Parathyroid adenoma (tissue), 2 donors: ENCODE data around the gene QRICH1.

ENCODE experiments used
- H2AFZ ChIP-seq: fragments of 300-600 bp; sonication (generic); one replicate; pipeline ENCODE4 v1.7.0; 2017; ENCODE audit warnings: antibody characterized with exemption, mild to moderate bottlenecking
- H3K27ac ChIP-seq: fragments of 300-600 bp; sonication (generic); one replicate; pipeline ENCODE4 v1.7.0; 2017
- H3K27me3 ChIP-seq: fragments of 300-600 bp; sonication (generic); one replicate; pipeline ENCODE4 v1.7.0; 2017; ENCODE audit warnings: low read length; ENCODE audit not compliant: control insufficient read depth, insufficient read depth
- H3K36me3 ChIP-seq: fragments of 300-600 bp; sonication (generic); one replicate; pipeline ENCODE4 v1.7.0; 2017; ENCODE audit warnings: low read length; ENCODE audit not compliant: control insufficient read depth, insufficient read depth
- H3K4me1 ChIP-seq: fragments of 300-600 bp; sonication (generic); one replicate; pipeline ENCODE4 v1.7.0; 2017; ENCODE audit warnings: control low read depth
- H3K4me2 ChIP-seq: fragments of 300-600 bp; sonication (generic); one replicate; pipeline ENCODE4 v1.7.0; 2017; ENCODE audit warnings: low read length
- H3K4me3 ChIP-seq: fragments of 300-600 bp; sonication (generic); one replicate; pipeline ENCODE4 v1.7.0; 2017; ENCODE audit warnings: low read depth, low read length
- H3K79me2 ChIP-seq: fragments of 300-600 bp; sonication (generic); one replicate; pipeline ENCODE4 v1.7.0; 2017; ENCODE audit warnings: control low read depth
- H3K9ac ChIP-seq: fragments of 300-600 bp; sonication (generic); one replicate; pipeline ENCODE4 v1.7.0; 2017; ENCODE audit warnings: mild to moderate bottlenecking
- H3K9me3 ChIP-seq: fragments of 300-600 bp; sonication (generic); one replicate; pipeline ENCODE4 v1.7.0; 2017; ENCODE audit warnings: low read length; ENCODE audit not compliant: control insufficient read depth
- TF ChIP-seq, protein P1 (sequence below): fragments of 300-600 bp; sonication (generic); IDR thresholded peaks from one replicate; pipeline ENCODE4 v1.7.0; 2017; ENCODE audit warnings: antibody characterized with exemption, mild to moderate bottlenecking
- donor health status: primary hyperparathyroidism.

Gene QRICH1

DNA sequence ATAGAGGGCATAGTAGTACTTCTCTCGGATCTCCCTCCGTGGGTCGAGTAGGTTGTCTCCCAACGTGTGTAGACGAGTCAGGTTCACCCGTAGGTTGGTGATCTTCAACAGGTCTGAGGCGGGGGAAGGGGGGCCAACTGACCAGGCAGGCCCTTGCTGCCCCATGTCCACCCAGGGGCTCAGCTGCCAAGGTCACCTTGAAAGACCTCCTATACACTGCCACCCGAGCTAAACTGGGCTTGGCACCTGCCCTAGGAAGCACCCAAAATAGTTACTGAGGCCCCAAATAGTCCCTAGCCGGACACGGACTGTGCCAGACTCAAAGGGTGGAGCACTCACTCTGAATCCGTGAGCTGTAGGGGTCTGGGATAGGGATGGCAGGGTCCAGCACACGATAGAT lies 37.2 kb upstream of the QRICH1 start:
- H3K79me2 ChIP-seq, result peaks cover 30% of the 10 kb centered on the region

DNA sequence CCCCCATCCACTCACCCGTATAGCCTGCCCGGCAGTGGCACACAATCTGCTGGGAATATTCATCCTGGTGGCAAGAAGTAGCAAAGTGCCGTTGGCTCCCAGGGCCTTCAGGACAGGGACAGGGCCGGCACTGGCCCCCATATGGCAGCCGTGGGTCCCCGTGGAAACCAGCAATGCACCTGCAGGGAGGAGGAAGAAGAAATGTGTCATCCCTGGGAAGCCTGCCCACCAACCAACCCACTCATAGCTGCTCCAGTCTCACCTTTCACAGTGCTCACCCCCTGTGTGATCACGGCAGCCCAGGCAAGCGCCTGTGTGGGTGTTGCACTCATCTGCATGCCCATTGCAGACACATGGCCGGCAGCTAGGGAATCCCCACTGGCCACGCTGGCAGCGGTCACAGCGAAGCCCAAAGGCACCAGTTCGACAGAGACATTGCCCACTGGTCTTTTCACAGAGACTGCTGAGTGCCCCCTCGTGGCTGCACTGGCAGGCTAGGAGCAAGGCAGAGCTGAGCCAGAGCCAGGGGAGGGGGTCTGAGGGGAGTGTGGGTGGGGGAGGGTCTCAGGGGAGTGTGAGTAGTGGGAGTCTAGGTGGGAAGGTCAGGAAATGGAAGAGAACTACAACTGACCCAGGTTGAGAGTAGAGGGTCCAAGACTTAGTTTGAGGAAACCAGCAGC lies 31.3 kb upstream of the QRICH1 start:
- H3K4me2 ChIP-seq, result no peak overlapping the region
- no peaks in the 10 kb centered on the region for H3K27me3 ChIP-seq
- H3K36me3 ChIP-seq, result no peaks in the 10 kb centered on the region
- H3K9me3 ChIP-seq, result no peaks in the 10 kb centered on the region
- TF ChIP-seq, protein P1, sequence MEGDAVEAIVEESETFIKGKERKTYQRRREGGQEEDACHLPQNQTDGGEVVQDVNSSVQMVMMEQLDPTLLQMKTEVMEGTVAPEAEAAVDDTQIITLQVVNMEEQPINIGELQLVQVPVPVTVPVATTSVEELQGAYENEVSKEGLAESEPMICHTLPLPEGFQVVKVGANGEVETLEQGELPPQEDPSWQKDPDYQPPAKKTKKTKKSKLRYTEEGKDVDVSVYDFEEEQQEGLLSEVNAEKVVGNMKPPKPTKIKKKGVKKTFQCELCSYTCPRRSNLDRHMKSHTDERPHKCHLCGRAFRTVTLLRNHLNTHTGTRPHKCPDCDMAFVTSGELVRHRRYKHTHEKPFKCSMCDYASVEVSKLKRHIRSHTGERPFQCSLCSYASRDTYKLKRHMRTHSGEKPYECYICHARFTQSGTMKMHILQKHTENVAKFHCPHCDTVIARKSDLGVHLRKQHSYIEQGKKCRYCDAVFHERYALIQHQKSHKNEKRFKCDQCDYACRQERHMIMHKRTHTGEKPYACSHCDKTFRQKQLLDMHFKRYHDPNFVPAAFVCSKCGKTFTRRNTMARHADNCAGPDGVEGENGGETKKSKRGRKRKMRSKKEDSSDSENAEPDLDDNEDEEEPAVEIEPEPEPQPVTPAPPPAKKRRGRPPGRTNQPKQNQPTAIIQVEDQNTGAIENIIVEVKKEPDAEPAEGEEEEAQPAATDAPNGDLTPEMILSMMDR, result no peak
- H3K9ac ChIP-seq, result no peak overlapping the region
- H3K79me2 ChIP-seq, result peaks cover 6% of the 10 kb centered on the region
- H3K4me3 ChIP-seq, result no peak overlapping the region
- no peak overlapping the region for H3K27ac ChIP-seq
- H2AFZ ChIP-seq, result no peak overlapping the region
- peaks cover 3% of the 10 kb centered on the region for H3K4me1 ChIP-seq

More for the DNA sequence above, 37.2 kb upstream of the QRICH1 start:
- no peaks in the 10 kb centered on the region for H3K9me3 ChIP-seq
- H3K36me3 ChIP-seq, result no peaks in the 10 kb centered on the region
- H3K27me3 ChIP-seq, result no peaks in the 10 kb centered on the region
- TF ChIP-seq, protein P1, result no peak
- H3K9ac ChIP-seq, result no peak overlapping the region
- H3K4me2 ChIP-seq, result peak overlapping the region; percentile 92
- peaks cover 15% of the 10 kb centered on the region for H3K4me1 ChIP-seq
- H3K4me3 ChIP-seq, result no peak overlapping the region
- no peak overlapping the region for H2AFZ ChIP-seq
- H3K27ac ChIP-seq, result no peak overlapping the region

DNA sequence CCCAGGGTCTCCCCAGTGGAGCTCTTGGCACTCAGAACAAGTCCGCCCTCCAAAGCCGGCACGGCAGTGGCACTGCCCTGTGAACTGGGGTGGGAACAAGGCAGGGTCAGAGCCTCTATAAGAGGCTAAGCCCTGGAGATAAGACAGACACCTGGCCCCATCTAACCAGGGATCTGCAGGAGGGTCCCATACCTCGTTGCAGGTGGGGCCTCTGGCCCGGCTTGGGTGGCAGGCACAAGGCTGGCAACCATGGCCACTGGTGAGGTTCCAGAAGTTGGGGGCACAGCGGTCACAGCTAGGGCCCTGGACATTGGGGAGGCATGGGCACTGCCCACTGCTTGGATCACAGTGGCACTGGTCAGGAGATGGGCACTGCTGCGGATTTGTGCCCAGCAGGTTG lies 30.3 kb upstream of the QRICH1 start:
- Histone ChIP-seq H2AFZ (no peak overlapping the region), H3K9me3 (no peaks in the 10 kb centered on the region), H3K27me3 (no peaks in the 10 kb centered on the region), H3K4me3 (no peak overlapping the region), H3K9ac (no peak overlapping the region), H3K27ac (no peak overlapping the region), H3K4me1 (peaks cover 10% of the 10 kb centered on the region), H3K36me3 (no peaks in the 10 kb centered on the region), H3K79me2 (peaks cover 8% of the 10 kb centered on the region), H3K4me2 (no peak overlapping the region)
- TF ChIP-seq, protein P1, result no peak

DNA sequence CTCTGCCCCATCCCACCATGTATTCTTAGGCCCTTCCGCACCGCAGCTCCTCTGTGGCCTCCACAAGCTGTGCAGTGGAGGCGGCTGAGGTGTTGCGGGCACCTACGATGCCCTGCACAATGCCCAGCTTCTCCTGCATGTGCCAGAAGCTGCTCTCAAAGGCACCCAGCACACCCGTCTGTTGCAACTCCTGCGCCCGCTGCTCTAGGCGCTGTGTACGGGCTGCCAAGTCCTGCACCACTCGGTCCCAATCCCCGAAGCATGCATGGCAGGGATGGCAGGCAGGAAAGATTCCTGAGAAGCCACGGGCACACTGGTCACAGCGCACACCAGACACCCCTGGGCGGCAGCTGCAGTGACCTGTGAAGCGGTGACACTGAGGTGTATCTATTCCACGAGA lies 29.8 kb upstream of the QRICH1 start:
- Histone ChIP-seq H3K27me3 (no peaks in the 10 kb centered on the region), H3K4me1 (peaks cover 15% of the 10 kb centered on the region), H3K9me3 (no peaks in the 10 kb centered on the region), H3K4me2 (no peak overlapping the region), H2AFZ (no peak overlapping the region), H3K4me3 (no peak overlapping the region), H3K79me2 (peaks cover 13% of the 10 kb centered on the region), H3K27ac (no peak overlapping the region), H3K9ac (no peak overlapping the region), H3K36me3 (no peaks in the 10 kb centered on the region)
- TF ChIP-seq, protein P1, result no peak

DNA sequence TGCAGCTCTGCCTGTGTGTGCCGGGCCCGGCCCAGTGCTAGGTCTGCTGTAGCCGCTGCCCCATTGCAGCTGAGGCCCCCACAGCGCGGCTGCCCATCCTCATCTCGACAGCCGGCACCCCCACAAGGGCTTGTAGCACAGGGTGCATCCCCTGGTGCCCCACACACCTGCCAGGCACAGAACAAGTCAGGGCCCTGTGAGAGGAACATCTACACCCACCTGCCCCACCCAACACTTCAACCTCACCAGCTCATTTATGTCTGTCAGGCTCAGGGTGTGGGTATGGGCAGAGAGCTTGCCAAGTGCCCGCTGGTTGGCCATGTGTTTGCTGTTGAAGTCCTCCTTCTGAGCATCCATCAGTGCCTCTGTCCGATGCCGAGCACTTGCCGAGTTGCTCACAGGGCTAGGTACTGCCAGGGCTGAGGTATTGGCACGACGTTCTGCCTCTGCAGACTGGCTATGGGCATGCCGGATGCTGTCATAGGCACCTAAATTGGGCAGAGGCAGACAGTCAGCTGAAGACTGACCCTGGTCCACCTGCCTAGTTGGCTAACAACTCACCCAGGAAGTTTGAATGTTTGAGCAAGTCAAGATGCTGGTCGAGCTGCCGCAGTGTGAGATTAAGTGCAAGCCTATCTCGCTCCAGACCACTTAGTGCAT lies 29.1 kb upstream of the QRICH1 start:
- Histone ChIP-seq H3K4me1 (peaks cover 15% of the 10 kb centered on the region), H3K4me2 (no peak overlapping the region), H3K36me3 (no peaks in the 10 kb centered on the region), H3K9ac (no peak overlapping the region), H2AFZ (no peak overlapping the region), H3K9me3 (no peaks in the 10 kb centered on the region), H3K27ac (no peak overlapping the region), H3K27me3 (no peaks in the 10 kb centered on the region), H3K79me2 (peaks cover 16% of the 10 kb centered on the region), H3K4me3 (no peak overlapping the region)
- TF ChIP-seq, protein P1, result no peak
